Thoracic aorta (tissue), 2 donors: ENCODE measurements around the gene KRTAP4-16. TPM values are rescaled to one million over a fixed set of nuclear protein-coding genes. Genes with fewer than 3 reads are reported as not detected.
"Not testable (repeated sequence)": the region's sequence is repeated elsewhere in the genome, so short reads cannot be mapped to it uniquely, and the experiment has no call there.

ENCODE experiments used
- ATAC-seq: fragments of 150-250 bp; one replicate; pipeline ENCODE4 v1.8.0; 2017; ENCODE audit warnings: low read depth; ENCODE audit not compliant: insufficient number of reproducible peaks, low FRiP score
- DNase-seq: peaks from one replicate; pipeline ENCODE4 v3.0.0-alpha.2; 2020; ENCODE audit warnings: low spot score
- H3K27ac ChIP-seq, 2 donors: fragments of 200-600 bp; sonication (generic); 1 replicate in 1 of 2; 2 replicates in 1 of 2; pipeline ENCODE4 v1.5.1; 2016; ENCODE audit warnings: mild to moderate bottlenecking in 2 of 2, moderate library complexity in 2 of 2
- H3K27me3 ChIP-seq: fragments of 200-600 bp; sonication (generic); replicated peaks from 2 replicates; pipeline ENCODE4 v1.6.0; 2016; ENCODE audit warnings: mild to moderate bottlenecking; ENCODE audit not compliant: insufficient read depth
- H3K36me3 ChIP-seq: fragments of 200-600 bp; sonication (generic); one replicate; pipeline ENCODE4 v1.5.1; 2016
- H3K4me1 ChIP-seq, 2 donors: fragments of 200-600 bp; sonication (generic); 1 replicate in 1 of 2; 2 replicates in 1 of 2; pipeline versions ENCODE4 v1.5.1 to v1.6.0; 2016; ENCODE audit warnings: low read depth in 2 of 2, mild to moderate bottlenecking in 1 of 2; ENCODE audit not compliant: control insufficient read depth in 1 of 2
- H3K4me3 ChIP-seq: fragments of 200-600 bp; sonication (generic); 2 replicates; pipeline ENCODE4 v1.5.1; 2016; ENCODE audit warnings: mild to moderate bottlenecking
- H3K9me3 ChIP-seq: fragments of 200-600 bp; sonication (generic); 2 replicates; pipeline ENCODE4 v1.5.1; 2016
- CTCF ChIP-seq: fragments of 200-600 bp; sonication (generic); IDR thresholded peaks from one replicate; pipeline ENCODE4 v1.5.1; 2019; ENCODE audit warnings: antibody characterized with exemption
- total RNA-seq, 2 donors: library from RNA; depleted of rRNA; stranded (reverse); fragments of >200 nt; gene quantifications; one replicate each; pipeline versions ENCODE4 v1.1.0 to v1.2.3, GENCODE V29; 2016

KRTAP4-16 gene
- total RNA-seq, 2 donors from 2014 or later, result not detected

GRCh38 chr17:41133880-41134735, 32.1 kb upstream of the KRTAP4-16 start:
- Histone ChIP-seq H3K9me3 (no peaks in the 10 kb centered on the region), H3K27me3 (no peaks in the 10 kb centered on the region), H3K27ac (no peak overlapping the region), H3K4me3 (no peak overlapping the region), H3K36me3 (no peaks in the 10 kb centered on the region), H3K4me1 (no peaks in the 10 kb centered on the region)
- no peak for DNase-seq
- TF ChIP-seq CTCF, result no peak
- ATAC-seq, result no peak

- no peak for ATAC-seq
Observed at GRCh38 chr17:41131979-41132378, 30.0 kb upstream of the KRTAP4-16 start.

GRCh38 chr17:41127371-41127770, 25.4 kb upstream of the KRTAP4-16 start:
- ATAC-seq (no peak), DNase-seq (no peak)
- no peaks in the 10 kb centered on the region for H3K9me3 ChIP-seq
- TF ChIP-seq CTCF, result no peak
- no peak overlapping the region for H3K4me3 ChIP-seq
- H3K36me3 ChIP-seq, result no peaks in the 10 kb centered on the region
- no peak overlapping the region for H3K27ac ChIP-seq
- no peaks in the 10 kb centered on the region for H3K27me3 ChIP-seq
- H3K4me1 ChIP-seq, result no peaks in the 10 kb centered on the region

More at GRCh38 chr17:41131979-41132378, 30.0 kb upstream of the KRTAP4-16 start:
- H3K27me3 ChIP-seq, result no peaks in the 10 kb centered on the region
- no peak for TF ChIP-seq CTCF
- H3K4me1 ChIP-seq, result no peaks in the 10 kb centered on the region
- H3K4me3 ChIP-seq, result no peak overlapping the region
- DNase-seq, result no peak
- H3K9me3 ChIP-seq, result no peaks in the 10 kb centered on the region
- H3K36me3 ChIP-seq, result no peaks in the 10 kb centered on the region
- no peak overlapping the region for H3K27ac ChIP-seq

- Histone ChIP-seq H3K36me3 (no peaks in the 10 kb centered on the region), H3K9me3 (no peaks in the 10 kb centered on the region), H3K27ac (no peak overlapping the region), H3K4me3 (no peak overlapping the region), H3K4me1 (no peaks in the 10 kb centered on the region), H3K27me3 (no peaks in the 10 kb centered on the region)
- ATAC-seq (no peak), DNase-seq (no peak)
- TF ChIP-seq CTCF, result no peak
Observed at GRCh38 chr17:41126412-41126811, 24.4 kb upstream of the KRTAP4-16 start.

GRCh38 chr17:41125064-41125463, 23.1 kb upstream of the KRTAP4-16 start:
- TF ChIP-seq CTCF, result no peak
- no peak for ATAC-seq
- no peaks in the 10 kb centered on the region for H3K9me3 ChIP-seq

GRCh38 chr17:41123991-41124371, 22.0 kb upstream of the KRTAP4-16 start, which contains the start of gene KRTAP4-12:
Gene KRTAP4-12 (minus strand): TSS chr17:41124182. CDS start chr17:41124122, 60 bp downstream.
- H3K27me3 ChIP-seq, ATAC-seq, H3K36me3 ChIP-seq, DNase-seq, H3K4me1 ChIP-seq, H3K9me3 ChIP-seq, H3K27ac ChIP-seq, H3K4me3 ChIP-seq: not testable (repeated sequence)

More at GRCh38 chr17:41125064-41125463, 23.1 kb upstream of the KRTAP4-16 start:
- Histone ChIP-seq H3K27ac (no peak overlapping the region), H3K4me3 (no peak overlapping the region), H3K4me1 (no peaks in the 10 kb centered on the region), H3K27me3 (no peaks in the 10 kb centered on the region), H3K36me3 (no peaks in the 10 kb centered on the region)
- no peak for DNase-seq

- H3K4me3 ChIP-seq, H3K9me3 ChIP-seq, DNase-seq, H3K36me3 ChIP-seq, H3K27me3 ChIP-seq, H3K4me1 ChIP-seq, H3K27ac ChIP-seq, ATAC-seq: not testable (repeated sequence)
Observed at GRCh38 chr17:41123292-41123990, 21.4 kb upstream of the KRTAP4-16 start.
